Measurements from ENCODE around the gene CD27. TPM values are rescaled to one million over a fixed set of nuclear protein-coding genes. Genes with fewer than 3 reads are reported as not detected.

CD27 gene
- total RNA-seq, 1 donor from 2014 or later = not detected

- H3K27ac ChIP-seq (ENCODE audit: low read depth, low read length) = no peak overlapping the region
- peaks cover 11 to 19% (median 16%) of the 10 kb centered on the region in 3 donors for H3K36me3 ChIP-seq (ENCODE audit: control insufficient read depth in 3 of 3, insufficient read depth in 3 of 3, low read length in 3 of 3)
- H3K27me3 ChIP-seq (ENCODE audit: control insufficient read depth in 3 of 3, insufficient read depth in 3 of 3, low read length in 3 of 3) = no peaks in the 10 kb centered on the region
- H3K4me1 ChIP-seq (ENCODE audit: control insufficient read depth in 3 of 3, insufficient read depth in 3 of 3, low read length in 3 of 3) = peaks cover 0 to 3% (median 2%) of the 10 kb centered on the region in 3 donors
- H3K9me3 ChIP-seq (ENCODE audit: control insufficient read depth in 3 of 3, low read length in 3 of 3) = no peaks in the 10 kb centered on the region
- H3K9ac ChIP-seq (ENCODE audit: low read depth in 1 of 3, low read length in 3 of 3) = no peak overlapping the region
- no peak overlapping the region for H3K4me3 ChIP-seq (ENCODE audit: low read length in 3 of 3)
These were observed 55.7 kb downstream of the CD27 start for GRCh38 chr12:6500466-6500865.

Other genes starting within 250 kb of the CD27 start
- 62.6 TPM for gene CD9, start 244.6 kb upstream of the CD27 start, total RNA-seq
- 0.52 TPM for gene PLEKHG6, start 134.3 kb upstream of the CD27 start, total RNA-seq
- gene TNFRSF1A, start 102.9 kb upstream of the CD27 start, total RNA-seq = 47.5 TPM
- gene SCNN1A, start 69.4 kb upstream of the CD27 start, total RNA-seq = not detected
- 11.0 TPM for gene LTBR, start 60.8 kb upstream of the CD27 start, total RNA-seq
- gene TAPBPL, start 7.1 kb downstream of the CD27 start, total RNA-seq = 4.2 TPM
- 2.6 TPM for gene VAMP1, start 25.7 kb downstream of the CD27 start, total RNA-seq
- gene MRPL51, start 48.3 kb downstream of the CD27 start, total RNA-seq = 141 TPM
- 23.0 TPM for gene NCAPD2, start 49.1 kb downstream of the CD27 start, total RNA-seq
- gene GAPDH, start 89.6 kb downstream of the CD27 start, total RNA-seq = 5,507 TPM
- gene IFFO1, start 111.1 kb downstream of the CD27 start, total RNA-seq = 8.9 TPM
- gene NOP2, start 123.3 kb downstream of the CD27 start, total RNA-seq = 6.3 TPM
- 211 TPM for gene CHD4, start 162.4 kb downstream of the CD27 start, total RNA-seq
- 1.0 TPM for gene LPAR5, start 191.0 kb downstream of the CD27 start, total RNA-seq
- 1.0 TPM for gene ACRBP, start 202.5 kb downstream of the CD27 start, total RNA-seq
- gene ING4, start 218.2 kb downstream of the CD27 start, total RNA-seq = 38.1 TPM
- gene ZNF384, start 244.4 kb downstream of the CD27 start, total RNA-seq = 8.4 TPM

All from skeletal muscle tissue (tissue), 4 donors.